Aorta (tissue), 5 donors: ENCODE results near the gene PHC2. TPM values are rescaled to one million over a fixed set of nuclear protein-coding genes. Genes with fewer than 3 reads are reported as not detected.

Source experiments
- ATAC-seq: fragments of 200-7000 bp; cut with Tn5 transposase; one replicate; pipeline ENCODE4 v1.9.1; 2022; ENCODE audit warnings: moderate library complexity; ENCODE audit not compliant: low FRiP score
- DNase-seq, 2 donors: peaks; one replicate each; pipeline ENCODE4 v3.0.0-alpha.2; 2020
- H3K27ac ChIP-seq, 2 donors: one replicate each; pipeline ENCODE4 v1.5.1; 2013; ENCODE audit warnings: low read length in 2 of 2, mild to moderate bottlenecking in 2 of 2, moderate library complexity in 2 of 2, control low read depth in 1 of 2, inconsistent platforms in 1 of 2, low read depth in 1 of 2
- H3K27me3 ChIP-seq, 2 donors: one replicate each; pipeline ENCODE4 v1.6.1; 2013; ENCODE audit warnings: control low read depth in 1 of 2, low read length in 1 of 2, mild to moderate bottlenecking in 1 of 2, moderate library complexity in 1 of 2; ENCODE audit not compliant: insufficient read depth in 2 of 2, control insufficient read depth in 1 of 2
- H3K36me3 ChIP-seq, 2 donors: one replicate each; pipeline ENCODE4 v1.6.1; 2013; ENCODE audit warnings: control low read depth in 1 of 2, low read length in 1 of 2, mild to moderate bottlenecking in 1 of 2; ENCODE audit not compliant: insufficient read depth in 2 of 2, control insufficient read depth in 1 of 2
- H3K4me1 ChIP-seq, 2 donors: one replicate each; pipeline ENCODE4 v1.6.1; 2013; ENCODE audit warnings: low read length in 2 of 2, control low read depth in 1 of 2, mild to moderate bottlenecking in 1 of 2, moderate library complexity in 1 of 2; ENCODE audit not compliant: insufficient read depth in 2 of 2, control insufficient read depth in 1 of 2
- H3K4me3 ChIP-seq, 2 donors: one replicate each; pipeline ENCODE4 v1.5.1; 2013; ENCODE audit warnings: low read length in 2 of 2, control low read depth in 1 of 2, mild to moderate bottlenecking in 1 of 2
- H3K9me3 ChIP-seq: one replicate; pipeline ENCODE4 v1.6.1; 2013; ENCODE audit warnings: mild to moderate bottlenecking, low read length; ENCODE audit not compliant: control insufficient read depth
- WGBS, 2 donors: extraction: QIAGEN DNeasy Blood & Tissue Kit; methylation state at CpG; one replicate each; pipeline ENCODE4 v1.1.7; 2013; 5-methylcytosine and 5-hydroxymethylcytosine counted together
- intact Hi-C, 2 donors: fragments of 100-400 bp; cut with DNase I; formaldehyde crosslinking; loops; one replicate each; pipeline versions ENCODE4 v1.14.2 to v1.15.0; 2022
- polyA plus RNA-seq, 2 donors: library from polyadenylated mRNA; stranded (reverse); fragments of 200-250 nt; gene quantifications; one replicate each; pipeline ENCODE4 v1.2.3, GENCODE V29; 2013
- total RNA-seq, 2 donors: library from RNA; stranded (reverse); fragmentation: NEBNext Ultra II Directional; extraction: Animal tissue kit (Norgen Biotek cat#: 25700); gene quantifications; one replicate each; pipeline ENCODE4 v1.2.1, GENCODE V29; 2021
- donor health status: healthy with polysubstance abuse.
- donor health status: Bipolar disorder and iron deficiency.
- donor health status: DM: no; HTN: no; CAD: no.
- donor health status: DM: no; HTN: no; CAD: no.
- donor health status: DM: yes; HTN: yes; CAD: no.

The PHC2 gene
- total and polyA plus RNA-seq, 4 donors: 82.4 to 156 (median 107) TPM

- ATAC-seq: no peak
- no peak overlapping the region for H3K4me3 ChIP-seq
- no peaks in the 10 kb centered on the region for H3K4me1 ChIP-seq
Measured at GRCh38 chr1:33329600-33330305, 101.1 kb downstream of the PHC2 start.

GRCh38 chr1:33328817-33329216 is 102.1 kb downstream of the PHC2 start:
- no peak for ATAC-seq
- Histone ChIP-seq H3K27me3 (no peaks in the 10 kb centered on the region), H3K9me3 (no peaks in the 10 kb centered on the region), H3K27ac (no peak overlapping the region), H3K4me3 (no peak overlapping the region), H3K36me3 (peaks cover 6 to 30% of the 10 kb centered on the region in 2 donors), H3K4me1 (no peaks in the 10 kb centered on the region)
- peak in 1 of 2 donors; percentile 51 for DNase-seq
- intact Hi-C loops: no loop called here
- WGBS, 2 donors: 86 to 88% methylated on average over 12 of the region's 12 CpGs

More at GRCh38 chr1:33329600-33330305, 101.1 kb downstream of the PHC2 start:
- H3K9me3 ChIP-seq: no peaks in the 10 kb centered on the region
- peak in 1 of 2 donors; percentile 54 for DNase-seq
- intact Hi-C loops: loop anchor here in 1 of 2 donors (5.0 kb wide), 1 partner anchor 38 kb away; no protein-coding TSS in a partner anchor
- no peaks in the 10 kb centered on the region for H3K27me3 ChIP-seq
- WGBS, 2 donors: 82 to 87% methylated on average over 19 of the region's 19 CpGs
- H3K36me3 ChIP-seq: peaks cover 6 to 24% of the 10 kb centered on the region in 2 donors
- H3K27ac ChIP-seq: no peak overlapping the region

- H3K27me3 ChIP-seq: no peaks in the 10 kb centered on the region
- ATAC-seq (no peak), DNase-seq (peak; percentile 67 to 80)
- peaks cover 6 to 30% of the 10 kb centered on the region in 2 donors for H3K36me3 ChIP-seq
- intact Hi-C loops: no loop called here
- no peaks in the 10 kb centered on the region for H3K9me3 ChIP-seq
- 20 to 24% methylated on average over 9 of the region's 9 CpGs for WGBS, 2 donors
- H3K4me3 ChIP-seq: no peak overlapping the region
- H3K27ac ChIP-seq: no peak overlapping the region
- no peaks in the 10 kb centered on the region for H3K4me1 ChIP-seq
Measured at GRCh38 chr1:33327587-33328325, 103.1 kb downstream of the PHC2 start.

- ATAC-seq (no peak), DNase-seq (peak in 1 of 2 donors; percentile 68)
- Histone ChIP-seq H3K4me1 (no peaks in the 10 kb centered on the region), H3K27me3 (no peaks in the 10 kb centered on the region), H3K27ac (no peak overlapping the region), H3K4me3 (no peak overlapping the region), H3K36me3 (peaks cover 6 to 29% of the 10 kb centered on the region in 2 donors), H3K9me3 (no peaks in the 10 kb centered on the region)
- intact Hi-C loops: no loop called here
- WGBS, 2 donors: 85 to 87% methylated on average over 9 of the region's 9 CpGs
Measured at GRCh38 chr1:33326785-33327184, 104.1 kb downstream of the PHC2 start.

GRCh38 chr1:33324677-33325575 is 106.0 kb downstream of the PHC2 start:
- 46 to 66% methylated on average over 22 of the region's 22 CpGs for WGBS, 2 donors
- H3K27me3 ChIP-seq: no peaks in the 10 kb centered on the region
- H3K4me3 ChIP-seq: no peak overlapping the region
- H3K9me3 ChIP-seq: no peaks in the 10 kb centered on the region
- H3K27ac ChIP-seq: no peak overlapping the region
- intact Hi-C loops: no loop called here
- DNase-seq (peak; percentile 28 to 48), ATAC-seq (no peak)
- H3K36me3 ChIP-seq: peaks cover 6 to 23% of the 10 kb centered on the region in 2 donors
- H3K4me1 ChIP-seq: no peaks in the 10 kb centered on the region

GRCh38 chr1:33323663-33324477 is 107.0 kb downstream of the PHC2 start:
- intact Hi-C loops: no loop called here

GRCh38 chr1:33322870-33323585 is 107.9 kb downstream of the PHC2 start:
- H3K4me1 ChIP-seq: no peaks in the 10 kb centered on the region
- H3K27me3 ChIP-seq: no peaks in the 10 kb centered on the region
- intact Hi-C loops: no loop called here
- no peaks in the 10 kb centered on the region for H3K9me3 ChIP-seq
- H3K36me3 ChIP-seq: peaks cover 6 to 15% of the 10 kb centered on the region in 2 donors
- ATAC-seq (no peak), DNase-seq (peak; percentile 6 to 34)
- H3K27ac ChIP-seq: no peak overlapping the region
- 68 to 69% methylated on average over 10 of the region's 10 CpGs for WGBS, 2 donors
- no peak overlapping the region for H3K4me3 ChIP-seq

More at GRCh38 chr1:33323663-33324477, 107.0 kb downstream of the PHC2 start:
- H3K36me3 ChIP-seq: peaks cover 6 to 16% of the 10 kb centered on the region in 2 donors
- H3K27me3 ChIP-seq: no peaks in the 10 kb centered on the region
- no peaks in the 10 kb centered on the region for H3K9me3 ChIP-seq
- no peak overlapping the region for H3K27ac ChIP-seq
- H3K4me1 ChIP-seq: no peaks in the 10 kb centered on the region
- DNase-seq: peak in 1 of 2 donors; percentile 59
- 57 to 75% methylated on average over 14 of the region's 14 CpGs for WGBS, 2 donors
- ATAC-seq: no peak
- no peak overlapping the region for H3K4me3 ChIP-seq
